Keratinocyte (primary cell): ENCODE measurements around the gene DOLPP1.

ENCODE experiments used
- CTCF ChIP-seq, 3 experiments: IDR thresholded peaks in 1 of 3; conservative IDR thresholded peaks in 1 of 3; optimal IDR thresholded peaks in 1 of 3; 2 replicates in 2 of 3; 3 replicates in 1 of 3; pipeline versions ENCODE3 to v1.5.1; 2011; ENCODE audit warnings: low read length in 3 of 3, mild to moderate bottlenecking in 3 of 3, moderate library complexity in 2 of 3, control low read depth in 1 of 3, inconsistent platforms in 1 of 3; ENCODE audit not compliant: insufficient read depth in 2 of 3; ENCODE audit errors: extremely low read depth in 1 of 3
- EZH2 ChIP-seq: IDR thresholded peaks from one replicate; pipeline ENCODE4 v1.6.1; 2012; ENCODE audit warnings: inconsistent platforms, mild to moderate bottlenecking, low read length, moderate library complexity

GRCh38 chr9:129033216-129033615 lies 47.7 kb upstream of the DOLPP1 start:
- TF ChIP-seq CTCF (optimal IDR thresholded peaks at IDR 0.05 in 1 of 3, IDR thresholded peaks at IDR 0.05 in 1 of 3, conservative IDR thresholded peaks at IDR 0.05 in 1 of 3; ENCODE audit: extremely low read depth in 1 of 3, insufficient read depth in 2 of 3, low read length in 3 of 3) (no peak), EZH2 (no peak)
